A673 (cell line): Measurements from ENCODE around the gene ACTL6A. TPM values are rescaled to one million over a fixed set of nuclear protein-coding genes. Genes with fewer than 3 reads are reported as not detected.

Source experiments
- BruUV-seq: library from RNA; stranded (reverse); fragments of 400-500 nt; replicated peaks from 2 replicates; lab custom pipeline; 2021; lab: Mats Ljungman, UMichigan
- CTCF ChIA-PET: fragments of 300-600 bp; sonication (Branson Sonifier 250); formaldehyde crosslinking; loops from one replicate; lab custom pipeline; 2022; ENCODE audit warnings: antibody characterized with exemption; lab: Charles Lee
- POLR2A ChIA-PET: fragments of 300-600 bp; sonication (Branson Sonifier 250); formaldehyde crosslinking; loops from one replicate; lab custom pipeline; 2022; ENCODE audit warnings: antibody characterized with exemption; ENCODE audit not compliant: low non-redundant PET; lab: Charles Lee
- DNase-seq: peaks from one replicate; pipeline ENCODE4 v3.0.0-alpha.2; 2015; ENCODE audit warnings: low spot score
- H3K27ac ChIP-seq: fragments of 200-600 bp; sonication (generic); 2 replicates; pipeline ENCODE4 v1.5.1; 2016; ENCODE audit warnings: mixed run types, low read depth, mild to moderate bottlenecking, mixed read lengths, antibody characterized with exemption, low read length; ENCODE audit not compliant: poor library complexity, severe bottlenecking
- H3K27me3 ChIP-seq: fragments of 200-600 bp; sonication (generic); replicated peaks from 2 replicates; pipeline ENCODE4 v1.6.1; 2017; ENCODE audit warnings: mixed run types, low read depth, mild to moderate bottlenecking, mixed read lengths, antibody characterized with exemption, low read length; ENCODE audit not compliant: insufficient read depth, poor library complexity
- H3K36me3 ChIP-seq: fragments of 200-600 bp; sonication (generic); 2 replicates; pipeline ENCODE4 v1.6.1; 2016; ENCODE audit warnings: mixed run types, mild to moderate bottlenecking, mixed read lengths, antibody characterized with exemption, low read length; ENCODE audit not compliant: insufficient read depth, poor library complexity, severe bottlenecking
- H3K4me1 ChIP-seq: fragments of 200-600 bp; sonication (generic); 2 replicates; pipeline ENCODE4 v1.6.1; 2017; ENCODE audit warnings: mixed run types, mild to moderate bottlenecking, mixed read lengths, antibody characterized with exemption, low read length; ENCODE audit not compliant: insufficient read depth, poor library complexity, severe bottlenecking
- H3K4me3 ChIP-seq: fragments of 200-600 bp; sonication (generic); 2 replicates; pipeline ENCODE4 v1.5.1; 2016; ENCODE audit warnings: low read depth, mixed run types, mild to moderate bottlenecking, mixed read lengths, low read length; ENCODE audit not compliant: poor library complexity, severe bottlenecking
- H3K9me3 ChIP-seq: fragments of 200-600 bp; sonication (generic); 2 replicates; pipeline ENCODE4 v1.6.1; 2016; ENCODE audit warnings: mixed run types, low read depth, mild to moderate bottlenecking, mixed read lengths, antibody characterized with exemption, low read length; ENCODE audit not compliant: poor library complexity, severe bottlenecking
- CTCF ChIP-seq: fragments of 300-800, 200-600 bp; sonication (generic); conservative IDR thresholded peaks from 2 replicates; pipeline ENCODE4 v1.5.1; 2017; ENCODE audit warnings: low read depth, mild to moderate bottlenecking, antibody characterized with exemption, low read length, moderate library complexity, mixed read lengths
- EZH2 ChIP-seq: fragments of 200-600 bp; sonication (generic); IDR thresholded peaks from 2 replicates; pipeline ENCODE4 v1.6.1; 2017; ENCODE audit warnings: borderline replicate concordance, low read depth, mild to moderate bottlenecking, mixed read lengths, antibody characterized with exemption, low read length; ENCODE audit not compliant: poor library complexity, severe bottlenecking
- intact Hi-C: fragments of 100-400 bp; cut with micrococcal nuclease; formaldehyde crosslinking; loops from one replicate; pipeline ENCODE4 v1.10.0; 2022; ENCODE audit not compliant: unreplicated experiment
- total RNA-seq: library from RNA; stranded (reverse); gene quantifications from 2 replicates; pipeline ENCODE4 v1.2.3, GENCODE V29; 2021

ACTL6A gene
- total RNA-seq, 1 experiment from 2014 or later = 153 TPM

GRCh38 chr3:179544981-179545645, 17.6 kb upstream of the ACTL6A start:
- Histone ChIP-seq H3K27me3 (no peaks in the 10 kb centered on the region), H3K9me3 (no peaks in the 10 kb centered on the region), H3K36me3 (no peaks in the 10 kb centered on the region), H3K4me3 (no peak overlapping the region), H3K4me1 (no peaks in the 10 kb centered on the region), H3K27ac (no peak overlapping the region)
- POLR2A ChIA-PET = no interaction called here
- CTCF ChIA-PET = no interaction called here
- DNase-seq = peak; percentile 30
- intact Hi-C loops = no loop called here
- TF ChIP-seq CTCF = no peak
- TF ChIP-seq EZH2 = no peak
- no TSS peak for BruUV-seq

GRCh38 chr3:179546814-179547241, 15.9 kb upstream of the ACTL6A start:
- H3K36me3 ChIP-seq = no peaks in the 10 kb centered on the region
- H3K27me3 ChIP-seq = no peaks in the 10 kb centered on the region
- BruUV-seq = no TSS peak
- no peaks in the 10 kb centered on the region for H3K9me3 ChIP-seq
- peaks cover 3% of the 10 kb centered on the region for H3K4me1 ChIP-seq
- DNase-seq = no peak
- ChIA-PET POLR2A (no interaction called here), CTCF (no interaction called here)
- no peak overlapping the region for H3K27ac ChIP-seq
- TF ChIP-seq EZH2 (no peak), CTCF (no peak)
- intact Hi-C loops = no loop called here
- H3K4me3 ChIP-seq = no peak overlapping the region

GRCh38 chr3:179551349-179552105, 11.2 kb upstream of the ACTL6A start:
- Histone ChIP-seq H3K9me3 (no peaks in the 10 kb centered on the region), H3K4me3 (no peak overlapping the region), H3K4me1 (peaks cover 3% of the 10 kb centered on the region), H3K27me3 (no peaks in the 10 kb centered on the region), H3K36me3 (no peaks in the 10 kb centered on the region), H3K27ac (no peak overlapping the region)
- ChIA-PET POLR2A (no interaction called here), CTCF (no interaction called here)
- TF ChIP-seq CTCF (no peak), EZH2 (no peak)
- DNase-seq = no peak
- no TSS peak for BruUV-seq
- intact Hi-C loops = no loop called here
